ENCODE results near the gene PCDH7.

PCDH7 gene

GRCh38 chr4:30725562-30725961 lies 5.4 kb downstream of the PCDH7 start:
- DNase-seq (ENCODE audit: low read depth), result no peak

- DNase-seq (ENCODE audit: low read depth), result no peak
These were observed 6.0 kb downstream of the PCDH7 start for GRCh38 chr4:30726090-30726675.

DNA sequence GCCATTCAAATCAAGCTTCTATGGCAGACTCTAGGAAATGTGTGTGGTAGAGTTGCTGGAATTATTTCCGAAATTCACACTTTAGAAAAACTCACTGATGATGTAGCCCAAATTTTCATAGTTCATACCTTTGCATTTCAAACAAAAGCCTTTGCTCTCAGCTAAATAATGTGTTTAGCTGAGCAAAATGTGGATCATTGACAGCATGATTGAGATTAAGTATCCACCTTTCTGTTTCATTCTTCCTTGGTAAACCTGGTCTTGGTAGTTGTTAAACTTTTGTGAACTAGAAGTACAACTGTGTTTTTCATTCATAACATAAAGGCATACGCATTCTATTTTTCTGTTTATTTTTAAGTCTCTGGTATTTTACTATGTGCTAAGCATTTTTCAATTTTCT lies 7.2 kb downstream of the PCDH7 start:
- no peak for DNase-seq (ENCODE audit: low read depth)

- no peak for DNase-seq (ENCODE audit: low read depth)
These were observed 8.1 kb downstream of the PCDH7 start for GRCh38 chr4:30728311-30728710.

- DNase-seq (ENCODE audit: low read depth), result no peak
These were observed 23.7 kb downstream of the PCDH7 start for GRCh38 chr4:30743897-30744296.

- no peak for DNase-seq (ENCODE audit: low read depth)
These were observed 24.2 kb downstream of the PCDH7 start for GRCh38 chr4:30744386-30744785.

GRCh38 chr4:30744957-30745640 lies 24.9 kb downstream of the PCDH7 start:
- no peak for DNase-seq (ENCODE audit: low read depth)

GRCh38 chr4:30746735-30747134 lies 26.6 kb downstream of the PCDH7 start:
- no peak for DNase-seq (ENCODE audit: low read depth)

DNA sequence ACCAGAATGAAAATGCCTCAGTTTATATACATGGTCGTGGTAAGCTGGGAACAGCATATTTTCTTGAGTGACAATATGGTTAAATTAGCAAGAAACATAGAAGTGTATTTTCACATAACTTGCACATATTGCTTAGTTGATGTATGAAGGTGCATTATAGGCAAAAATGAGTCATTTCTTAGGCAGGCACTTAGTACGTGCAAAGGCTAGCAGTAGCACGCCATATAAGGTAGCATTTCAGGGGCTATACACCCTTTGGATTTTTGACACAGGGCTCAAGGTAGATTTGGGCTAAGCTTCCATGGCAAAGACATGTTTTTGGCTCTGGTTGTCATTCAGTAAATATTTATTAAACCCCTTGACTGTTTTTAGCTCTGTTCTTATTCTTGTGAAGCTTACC lies 33.1 kb downstream of the PCDH7 start:
- no peak for DNase-seq (ENCODE audit: low read depth)

DNA sequence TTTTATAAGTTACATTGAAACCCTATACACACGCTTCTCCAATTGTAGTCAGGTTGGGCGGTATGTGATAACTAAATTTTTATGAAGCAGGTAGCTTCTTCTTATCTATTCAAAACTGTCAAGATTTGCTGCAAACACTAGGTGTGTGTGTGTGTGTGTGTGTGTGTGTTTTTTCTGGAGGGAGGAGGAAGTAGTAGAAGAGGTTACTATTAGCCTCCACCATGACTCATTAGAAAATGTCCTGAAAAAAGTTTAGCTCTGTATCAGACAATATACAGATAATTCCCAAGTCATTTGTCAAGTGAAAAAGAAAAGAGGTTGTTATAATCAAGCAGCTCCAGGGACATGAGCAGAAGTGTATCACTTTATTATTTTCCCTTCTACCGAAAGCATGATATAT lies 33.9 kb downstream of the PCDH7 start:
- DNase-seq (ENCODE audit: low read depth), result no peak

DNA sequence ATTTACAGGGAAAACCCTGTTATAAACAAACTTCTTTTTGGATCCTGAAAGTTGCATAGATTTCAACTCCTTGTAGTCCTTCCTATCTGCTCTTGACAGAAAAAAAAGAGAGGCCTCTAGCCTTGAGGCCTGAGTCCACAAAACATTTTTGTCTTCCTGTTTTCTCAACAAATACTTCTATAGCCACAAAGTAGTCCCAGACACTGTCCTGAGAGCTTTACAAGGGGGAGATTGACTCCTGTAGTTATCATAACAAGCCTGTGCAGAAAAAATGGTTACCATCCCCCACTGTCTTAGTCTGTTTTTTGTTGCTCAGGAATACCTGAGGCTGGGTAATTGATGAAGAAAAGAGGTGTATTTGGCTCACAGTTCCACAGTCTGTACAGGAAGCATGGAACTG lies 35.2 kb downstream of the PCDH7 start:
- DNase-seq (ENCODE audit: low read depth), result no peak

DNA sequence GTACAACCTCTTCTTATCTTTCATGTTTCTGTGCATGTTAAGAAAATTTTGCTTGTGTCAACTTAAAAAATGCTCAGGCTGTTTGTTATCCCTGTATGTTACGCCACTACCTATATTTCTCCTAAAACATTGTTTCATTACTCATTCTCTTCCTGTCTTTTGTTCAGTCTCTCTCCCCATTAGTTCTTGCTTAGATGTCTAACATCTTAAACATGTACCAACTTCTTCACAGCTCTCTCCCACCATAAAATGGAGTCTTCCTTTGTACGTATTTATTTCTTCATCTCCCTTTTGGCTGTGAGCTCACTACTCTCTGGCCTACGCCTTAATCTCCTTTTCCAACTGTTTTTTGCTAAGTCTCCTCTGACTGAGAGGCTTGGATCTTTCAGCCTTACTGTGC lies 36.4 kb downstream of the PCDH7 start:
- DNase-seq (ENCODE audit: low read depth), result no peak

DNA sequence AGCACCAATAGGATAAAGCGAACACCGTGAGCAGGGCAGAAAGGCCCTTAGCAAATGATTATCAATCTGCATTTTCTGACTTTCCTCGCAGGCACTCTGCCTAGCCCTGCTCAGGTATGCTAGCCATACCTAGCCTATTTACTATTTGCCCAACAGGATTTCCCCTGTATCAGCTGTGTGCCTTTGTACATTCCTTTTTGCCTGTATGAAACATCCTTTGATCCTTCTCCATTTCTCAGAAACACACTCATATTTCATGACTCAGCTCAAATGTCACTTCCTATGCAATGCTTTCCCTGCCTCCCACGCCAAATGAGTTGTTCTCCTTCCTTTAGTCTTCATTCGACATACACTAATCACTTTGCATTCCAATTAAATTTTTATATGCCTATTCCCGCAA lies 37.2 kb downstream of the PCDH7 start:
- DNase-seq (ENCODE audit: low read depth), result peak; percentile 85

- no peak for DNase-seq (ENCODE audit: low read depth)
These were observed 40.4 kb downstream of the PCDH7 start for GRCh38 chr4:30760551-30760950.

DNA sequence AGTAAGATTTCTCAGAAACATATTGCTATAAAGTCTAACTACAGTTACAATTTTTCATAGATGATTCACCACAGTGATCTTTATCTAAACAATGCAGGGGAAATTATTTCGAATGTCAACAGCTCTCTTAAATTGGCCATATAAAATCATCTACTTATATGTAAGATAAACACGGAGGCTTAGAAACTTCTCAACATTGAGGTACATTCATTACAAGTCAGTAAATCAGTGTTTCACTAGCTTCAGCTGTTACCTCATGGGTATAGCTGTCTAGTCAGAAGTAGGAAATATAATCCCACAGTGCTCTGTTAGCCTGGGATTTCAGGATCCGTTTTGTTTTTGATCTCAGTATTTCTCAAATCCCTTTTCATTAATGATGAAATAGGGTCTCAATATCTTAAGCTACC lies 43.2 kb downstream of the PCDH7 start:
- DNase-seq (ENCODE audit: low read depth), result no peak

- DNase-seq (ENCODE audit: low read depth), result no peak
These were observed 44.9 kb downstream of the PCDH7 start for GRCh38 chr4:30765022-30765421.

- no peak for DNase-seq (ENCODE audit: low read depth)
These were observed 47.1 kb downstream of the PCDH7 start for GRCh38 chr4:30767147-30767845.

DNA sequence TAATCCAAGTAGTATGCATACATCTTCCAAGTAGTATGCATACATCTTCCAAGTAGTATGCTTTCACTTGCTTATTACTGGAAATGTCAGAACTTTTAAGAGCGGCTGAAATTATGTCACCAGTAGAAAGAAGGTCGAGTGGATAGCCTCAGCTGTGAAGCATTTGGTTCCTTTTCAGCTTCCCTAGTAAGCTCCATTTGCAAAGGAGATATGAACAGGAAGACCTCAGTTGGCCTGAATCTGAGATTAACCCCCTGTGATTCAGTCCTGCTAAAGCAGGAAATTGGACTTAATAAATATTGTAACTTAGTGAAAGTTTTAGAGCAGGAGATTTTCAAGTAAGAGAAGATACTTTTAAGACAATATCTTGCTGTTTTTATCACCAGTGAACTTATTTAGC lies 48.1 kb downstream of the PCDH7 start:
- no peak for DNase-seq (ENCODE audit: low read depth)

DNA sequence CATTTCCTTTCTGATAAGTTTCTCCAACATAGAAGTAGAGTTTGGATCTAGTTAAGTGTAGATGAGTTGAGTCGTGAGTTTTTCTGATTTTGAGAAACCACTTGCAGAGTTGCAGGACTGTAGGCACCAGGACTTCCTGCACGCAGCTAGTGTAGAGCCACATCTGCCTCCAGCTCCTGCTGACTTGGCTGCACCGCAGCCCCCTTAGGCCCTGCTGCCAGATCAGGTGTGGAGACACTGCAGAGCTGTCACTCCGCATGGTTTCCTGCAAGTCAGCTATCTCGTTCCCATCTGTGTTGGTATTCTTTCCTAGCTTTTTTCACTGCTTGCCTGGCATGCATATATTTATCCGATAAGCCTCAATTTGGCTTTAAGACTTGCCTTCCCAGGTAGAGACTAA lies 48.9 kb downstream of the PCDH7 start:
- DNase-seq (ENCODE audit: low read depth), result no peak

DNA sequence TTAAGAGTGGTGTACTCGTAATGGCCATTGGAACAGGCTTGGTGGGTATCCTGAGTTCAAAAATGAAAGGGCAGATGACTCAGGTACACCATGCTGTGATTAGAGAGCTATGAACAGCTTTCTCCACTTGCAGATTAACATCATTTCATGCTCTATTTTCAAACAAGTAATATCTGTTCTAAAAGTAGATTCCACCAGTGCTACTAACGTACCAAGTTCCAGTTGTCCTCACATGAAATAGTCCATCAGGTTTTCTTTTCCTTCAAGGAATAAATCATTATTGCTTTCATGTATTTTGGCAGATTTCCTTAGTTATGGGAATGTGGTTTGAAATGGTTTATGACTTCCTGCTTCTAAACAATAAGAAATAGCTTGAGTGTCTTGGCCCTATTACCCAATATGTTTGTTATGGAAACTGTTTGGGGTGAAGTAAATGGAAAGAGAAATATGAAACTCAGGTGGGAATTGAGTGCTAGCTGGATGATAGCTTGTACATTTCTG lies 49.9 kb downstream of the PCDH7 start:
- no peak for DNase-seq (ENCODE audit: low read depth)

DNA sequence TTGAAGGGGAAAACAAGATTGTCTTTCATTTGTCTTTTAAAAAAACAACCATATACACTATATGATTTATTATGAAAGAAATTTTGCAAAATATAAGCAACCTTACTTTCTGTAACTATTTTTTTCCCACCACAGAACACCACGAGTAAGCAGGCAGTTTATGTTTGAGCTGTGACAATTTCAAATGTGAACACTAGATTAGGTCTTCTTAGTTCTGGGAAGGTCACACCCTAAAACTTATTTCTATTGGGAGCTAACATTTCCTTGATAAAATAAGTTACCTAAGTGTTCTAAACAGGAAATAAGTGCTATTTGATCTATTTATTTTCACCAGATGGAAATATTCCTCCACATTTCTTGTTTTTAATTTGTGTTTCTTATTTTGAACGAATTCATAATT lies 50.6 kb downstream of the PCDH7 start:
- DNase-seq (ENCODE audit: low read depth), result no peak

DNA sequence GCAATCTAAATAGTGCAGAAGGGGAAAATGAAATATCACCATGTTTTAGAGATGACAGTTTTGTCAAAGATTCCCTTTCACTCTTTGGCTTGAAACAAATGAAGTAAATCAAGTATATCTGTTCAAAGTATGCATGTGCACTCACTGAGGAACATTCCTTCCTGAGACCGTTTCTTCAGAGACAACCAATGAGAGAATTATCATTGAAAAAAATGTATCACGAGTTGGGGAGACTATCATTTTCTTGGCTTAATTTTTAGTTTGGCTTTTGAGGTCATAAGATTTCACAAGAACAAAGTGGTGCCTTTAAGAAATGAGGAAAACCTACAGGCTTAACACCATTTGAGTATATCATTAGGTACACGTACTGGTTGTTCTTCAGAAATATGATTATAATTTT lies 56.3 kb downstream of the PCDH7 start:
- no peak for DNase-seq (ENCODE audit: low read depth)

- DNase-seq (ENCODE audit: low read depth), result no peak
These were observed 56.8 kb downstream of the PCDH7 start for GRCh38 chr4:30776921-30777415.

All from non-pigmented ciliary epithelial cell (primary cell).